Thyroid gland (tissue), 4 donors: Measurements from ENCODE around the gene MEN1.

Experiments used
- POLR2A ChIP-seq, 2 donors: fragments of 450-650 bp; IDR thresholded peaks; one replicate each; pipeline ENCODE4 v1.6.1; 2017; ENCODE audit warnings: antibody characterized with exemption in 2 of 2, mild to moderate bottlenecking in 2 of 2, moderate library complexity in 1 of 2
- TF ChIP-seq, protein P1 (sequence below), 6 experiments: fragments of 200-600 bp in 3 of 6; fragments of 450-650 bp in 3 of 6; sonication (generic) in 3 of 6; IDR thresholded peaks; one replicate each; pipeline ENCODE4 v1.5.1; 2016 to 2019; ENCODE audit warnings: antibody characterized with exemption in 6 of 6, mild to moderate bottlenecking in 2 of 6, inconsistent platforms in 1 of 6, moderate library complexity in 1 of 6

DNA sequence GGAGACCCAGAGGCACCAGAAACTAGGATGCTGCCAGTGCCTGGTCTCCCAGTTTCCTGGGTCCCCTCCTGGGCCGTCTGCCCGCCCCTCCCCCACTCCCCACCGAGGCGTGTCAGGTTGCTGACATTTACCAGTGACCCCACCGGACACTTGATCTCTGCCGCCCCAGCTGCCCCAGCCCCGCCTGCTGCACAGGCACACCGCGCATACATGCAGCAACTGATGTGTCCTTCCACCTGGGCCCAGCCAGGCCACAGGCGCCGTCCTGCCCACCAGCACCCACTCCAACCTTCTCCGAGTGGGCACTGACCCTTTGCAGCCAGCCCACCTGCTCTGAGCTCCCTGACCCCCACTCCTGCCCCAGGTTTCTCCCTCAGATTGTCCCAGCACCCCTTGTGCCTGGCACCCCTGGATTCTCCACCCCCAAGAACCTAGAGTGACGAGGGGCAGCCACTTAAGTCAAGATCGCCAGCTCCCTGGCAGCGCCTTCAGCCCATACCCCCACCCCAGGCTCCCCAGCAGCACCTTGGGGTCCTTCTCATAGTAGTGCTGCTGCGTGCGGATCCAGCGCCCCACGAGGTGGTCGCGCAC is 51.1 kb downstream of the MEN1 start:
- TF ChIP-seq POLR2A (IDR thresholded peaks at IDR 0.05), result no peak
- TF ChIP-seq, protein P1, sequence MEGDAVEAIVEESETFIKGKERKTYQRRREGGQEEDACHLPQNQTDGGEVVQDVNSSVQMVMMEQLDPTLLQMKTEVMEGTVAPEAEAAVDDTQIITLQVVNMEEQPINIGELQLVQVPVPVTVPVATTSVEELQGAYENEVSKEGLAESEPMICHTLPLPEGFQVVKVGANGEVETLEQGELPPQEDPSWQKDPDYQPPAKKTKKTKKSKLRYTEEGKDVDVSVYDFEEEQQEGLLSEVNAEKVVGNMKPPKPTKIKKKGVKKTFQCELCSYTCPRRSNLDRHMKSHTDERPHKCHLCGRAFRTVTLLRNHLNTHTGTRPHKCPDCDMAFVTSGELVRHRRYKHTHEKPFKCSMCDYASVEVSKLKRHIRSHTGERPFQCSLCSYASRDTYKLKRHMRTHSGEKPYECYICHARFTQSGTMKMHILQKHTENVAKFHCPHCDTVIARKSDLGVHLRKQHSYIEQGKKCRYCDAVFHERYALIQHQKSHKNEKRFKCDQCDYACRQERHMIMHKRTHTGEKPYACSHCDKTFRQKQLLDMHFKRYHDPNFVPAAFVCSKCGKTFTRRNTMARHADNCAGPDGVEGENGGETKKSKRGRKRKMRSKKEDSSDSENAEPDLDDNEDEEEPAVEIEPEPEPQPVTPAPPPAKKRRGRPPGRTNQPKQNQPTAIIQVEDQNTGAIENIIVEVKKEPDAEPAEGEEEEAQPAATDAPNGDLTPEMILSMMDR (IDR thresholded peaks at IDR 0.05), result no peak
